Hepatocyte (in vitro differentiated cells): ENCODE data around the gene RTTN.

Experiments used
- CTCF ChIP-seq: fragments of 200-600 bp; sonication (generic); IDR thresholded peaks from 2 replicates; pipeline ENCODE4 v1.5.1; 2016; ENCODE audit warnings: antibody characterized with exemption, mild to moderate bottlenecking; ENCODE audit not compliant: poor library complexity
- EZH2 ChIP-seq: fragments of 200-600 bp; sonication (generic); IDR thresholded peaks from 2 replicates; pipeline ENCODE4 v1.6.1; 2016; ENCODE audit warnings: antibody characterized with exemption, mild to moderate bottlenecking, borderline replicate concordance
- EZH2phosphoT487 ChIP-seq: fragments of 200-600 bp; sonication (generic); IDR thresholded peaks from one replicate; pipeline ENCODE4 v1.6.1; 2018; ENCODE audit warnings: antibody characterized with exemption, mild to moderate bottlenecking, low read depth, moderate library complexity; ENCODE audit not compliant: unreplicated experiment, severe bottlenecking

- no peak for TF ChIP-seq CTCF
- TF ChIP-seq EZH2phosphoT487, result no peak
- no peak for TF ChIP-seq EZH2
Observed at GRCh38 chr18:69957747-69958146, 247.7 kb downstream of the RTTN start.
